GM23338 (cell line): ENCODE results near the gene RNF41.

Source experiments
- CREB1 ChIP-seq: fragments of 250-450 bp; sonication (Bioruptor Pico); IDR thresholded peaks from 2 replicates; pipeline ENCODE4 v1.5.0; 2020; ENCODE audit warnings: low read depth, mild to moderate bottlenecking, moderate library complexity
- EZH2 ChIP-seq: fragments of 200-600 bp; sonication (generic); IDR thresholded peaks from one replicate; pipeline ENCODE4 v1.8.0; 2017; ENCODE audit warnings: antibody characterized with exemption, mild to moderate bottlenecking, low read depth; ENCODE audit not compliant: unreplicated experiment
- EZH2phosphoT487 ChIP-seq: fragments of 200-600 bp; sonication (generic); IDR thresholded peaks from one replicate; pipeline ENCODE4 v1.8.1; 2018; ENCODE audit warnings: antibody characterized with exemption; ENCODE audit not compliant: unreplicated experiment
- JUNB ChIP-seq: IDR thresholded peaks from one replicate; pipeline ENCODE4 v1.6.1; 2016; ENCODE audit warnings: antibody characterized with exemption; ENCODE audit not compliant: unreplicated experiment
- NANOG ChIP-seq: IDR thresholded peaks from 2 replicates; pipeline ENCODE4 v1.6.1; 2016; ENCODE audit warnings: antibody characterized with exemption, borderline replicate concordance
- POLR2AphosphoS5 ChIP-seq: IDR thresholded peaks from 2 replicates; pipeline ENCODE4 v1.6.1; 2016; ENCODE audit warnings: antibody characterized with exemption, low read depth
- STAT1 ChIP-seq: IDR thresholded peaks from one replicate; pipeline ENCODE4 v1.6.1; 2016; ENCODE audit warnings: antibody characterized with exemption; ENCODE audit not compliant: unreplicated experiment
- ZNF114 ChIP-seq: fragments of 250-450 bp; sonication (Bioruptor Pico); IDR thresholded peaks from 2 replicates; pipeline ENCODE4 v1.5.0; 2020; ENCODE audit warnings: mild to moderate bottlenecking, moderate library complexity
- TF ChIP-seq, protein P1 (sequence below), 2 experiments: fragments of 200-600 bp in 1 of 2; sonication (generic) in 1 of 2; conservative IDR thresholded peaks; 2 replicates each; pipeline versions ENCODE4 v1.5.1 to v1.6.1; 2016 to 2017; ENCODE audit warnings: antibody characterized with exemption in 2 of 2, low read depth in 2 of 2, mild to moderate bottlenecking in 2 of 2, moderate library complexity in 1 of 2
- TF ChIP-seq, protein P2 (sequence below): IDR thresholded peaks from 2 replicates; pipeline ENCODE4 v1.6.1; 2016; ENCODE audit warnings: antibody characterized with exemption
- TF ChIP-seq, protein P3 (sequence below): IDR thresholded peaks from one replicate; pipeline ENCODE4 v1.6.1; 2018; ENCODE audit warnings: antibody characterized with exemption; ENCODE audit not compliant: unreplicated experiment
- TF ChIP-seq, protein P4 (sequence below): fragments of 250-450 bp; sonication (Bioruptor Pico); IDR thresholded peaks from 2 replicates; pipeline ENCODE4 v1.5.0; 2020; ENCODE audit warnings: mild to moderate bottlenecking, moderate library complexity

DNA sequence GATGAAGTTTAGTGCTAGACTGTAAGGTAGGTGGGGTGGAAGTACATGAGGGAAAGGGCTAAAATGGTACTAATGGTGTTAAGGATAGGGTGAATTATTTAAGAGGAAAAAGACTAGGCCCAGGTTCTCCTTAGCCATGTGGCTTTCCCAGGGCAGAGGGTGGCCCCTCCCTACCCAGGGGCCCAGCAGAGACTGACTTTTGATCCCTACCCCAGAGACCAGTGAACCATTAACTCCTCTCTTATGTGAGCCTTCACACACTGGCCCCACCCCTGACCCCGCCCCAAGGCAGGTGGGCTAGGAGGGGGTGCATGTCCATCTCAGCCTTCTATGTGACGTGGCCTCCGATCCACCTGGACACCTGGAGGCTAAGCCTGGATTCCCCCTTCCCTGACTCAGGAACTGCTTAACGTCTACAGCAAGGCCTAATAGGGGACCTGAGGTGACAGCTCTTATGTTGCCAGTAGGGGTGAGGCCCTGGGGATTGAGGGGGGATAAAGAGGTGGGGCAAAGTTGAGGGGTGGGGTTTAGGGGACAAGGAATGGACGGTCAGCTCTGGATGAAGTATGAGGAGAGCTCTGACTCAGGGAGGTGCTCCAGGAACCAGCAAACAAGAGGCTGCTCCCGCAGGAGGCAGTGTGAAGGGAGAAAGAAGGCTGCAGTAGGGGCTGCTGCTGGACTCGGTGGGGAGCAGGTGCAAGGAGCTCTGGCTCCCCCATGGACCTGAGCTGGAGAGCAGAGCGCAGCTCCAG lies 8.9 kb upstream of the RNF41 start:
- TF ChIP-seq, protein P1, sequence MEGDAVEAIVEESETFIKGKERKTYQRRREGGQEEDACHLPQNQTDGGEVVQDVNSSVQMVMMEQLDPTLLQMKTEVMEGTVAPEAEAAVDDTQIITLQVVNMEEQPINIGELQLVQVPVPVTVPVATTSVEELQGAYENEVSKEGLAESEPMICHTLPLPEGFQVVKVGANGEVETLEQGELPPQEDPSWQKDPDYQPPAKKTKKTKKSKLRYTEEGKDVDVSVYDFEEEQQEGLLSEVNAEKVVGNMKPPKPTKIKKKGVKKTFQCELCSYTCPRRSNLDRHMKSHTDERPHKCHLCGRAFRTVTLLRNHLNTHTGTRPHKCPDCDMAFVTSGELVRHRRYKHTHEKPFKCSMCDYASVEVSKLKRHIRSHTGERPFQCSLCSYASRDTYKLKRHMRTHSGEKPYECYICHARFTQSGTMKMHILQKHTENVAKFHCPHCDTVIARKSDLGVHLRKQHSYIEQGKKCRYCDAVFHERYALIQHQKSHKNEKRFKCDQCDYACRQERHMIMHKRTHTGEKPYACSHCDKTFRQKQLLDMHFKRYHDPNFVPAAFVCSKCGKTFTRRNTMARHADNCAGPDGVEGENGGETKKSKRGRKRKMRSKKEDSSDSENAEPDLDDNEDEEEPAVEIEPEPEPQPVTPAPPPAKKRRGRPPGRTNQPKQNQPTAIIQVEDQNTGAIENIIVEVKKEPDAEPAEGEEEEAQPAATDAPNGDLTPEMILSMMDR (conservative IDR thresholded peaks at IDR 0.05; ENCODE audit: low read depth in 2 of 2), result no peak
- TF ChIP-seq CREB1 (CRISPR knock-in tag), result no peak
- TF ChIP-seq EZH2, result no peak
- TF ChIP-seq, protein P2, sequence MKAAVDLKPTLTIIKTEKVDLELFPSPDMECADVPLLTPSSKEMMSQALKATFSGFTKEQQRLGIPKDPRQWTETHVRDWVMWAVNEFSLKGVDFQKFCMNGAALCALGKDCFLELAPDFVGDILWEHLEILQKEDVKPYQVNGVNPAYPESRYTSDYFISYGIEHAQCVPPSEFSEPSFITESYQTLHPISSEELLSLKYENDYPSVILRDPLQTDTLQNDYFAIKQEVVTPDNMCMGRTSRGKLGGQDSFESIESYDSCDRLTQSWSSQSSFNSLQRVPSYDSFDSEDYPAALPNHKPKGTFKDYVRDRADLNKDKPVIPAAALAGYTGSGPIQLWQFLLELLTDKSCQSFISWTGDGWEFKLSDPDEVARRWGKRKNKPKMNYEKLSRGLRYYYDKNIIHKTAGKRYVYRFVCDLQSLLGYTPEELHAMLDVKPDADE, result no peak
- no peak for TF ChIP-seq JUNB
- TF ChIP-seq, protein P3, sequence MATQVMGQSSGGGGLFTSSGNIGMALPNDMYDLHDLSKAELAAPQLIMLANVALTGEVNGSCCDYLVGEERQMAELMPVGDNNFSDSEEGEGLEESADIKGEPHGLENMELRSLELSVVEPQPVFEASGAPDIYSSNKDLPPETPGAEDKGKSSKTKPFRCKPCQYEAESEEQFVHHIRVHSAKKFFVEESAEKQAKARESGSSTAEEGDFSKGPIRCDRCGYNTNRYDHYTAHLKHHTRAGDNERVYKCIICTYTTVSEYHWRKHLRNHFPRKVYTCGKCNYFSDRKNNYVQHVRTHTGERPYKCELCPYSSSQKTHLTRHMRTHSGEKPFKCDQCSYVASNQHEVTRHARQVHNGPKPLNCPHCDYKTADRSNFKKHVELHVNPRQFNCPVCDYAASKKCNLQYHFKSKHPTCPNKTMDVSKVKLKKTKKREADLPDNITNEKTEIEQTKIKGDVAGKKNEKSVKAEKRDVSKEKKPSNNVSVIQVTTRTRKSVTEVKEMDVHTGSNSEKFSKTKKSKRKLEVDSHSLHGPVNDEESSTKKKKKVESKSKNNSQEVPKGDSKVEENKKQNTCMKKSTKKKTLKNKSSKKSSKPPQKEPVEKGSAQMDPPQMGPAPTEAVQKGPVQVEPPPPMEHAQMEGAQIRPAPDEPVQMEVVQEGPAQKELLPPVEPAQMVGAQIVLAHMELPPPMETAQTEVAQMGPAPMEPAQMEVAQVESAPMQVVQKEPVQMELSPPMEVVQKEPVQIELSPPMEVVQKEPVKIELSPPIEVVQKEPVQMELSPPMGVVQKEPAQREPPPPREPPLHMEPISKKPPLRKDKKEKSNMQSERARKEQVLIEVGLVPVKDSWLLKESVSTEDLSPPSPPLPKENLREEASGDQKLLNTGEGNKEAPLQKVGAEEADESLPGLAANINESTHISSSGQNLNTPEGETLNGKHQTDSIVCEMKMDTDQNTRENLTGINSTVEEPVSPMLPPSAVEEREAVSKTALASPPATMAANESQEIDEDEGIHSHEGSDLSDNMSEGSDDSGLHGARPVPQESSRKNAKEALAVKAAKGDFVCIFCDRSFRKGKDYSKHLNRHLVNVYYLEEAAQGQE, result no peak
- TF ChIP-seq POLR2AphosphoS5, result no peak
- no peak for TF ChIP-seq EZH2phosphoT487
- TF ChIP-seq NANOG, result no peak
- TF ChIP-seq ZNF114 (CRISPR knock-in tag), result no peak
- TF ChIP-seq STAT1, result no peak
- TF ChIP-seq, protein P4, sequence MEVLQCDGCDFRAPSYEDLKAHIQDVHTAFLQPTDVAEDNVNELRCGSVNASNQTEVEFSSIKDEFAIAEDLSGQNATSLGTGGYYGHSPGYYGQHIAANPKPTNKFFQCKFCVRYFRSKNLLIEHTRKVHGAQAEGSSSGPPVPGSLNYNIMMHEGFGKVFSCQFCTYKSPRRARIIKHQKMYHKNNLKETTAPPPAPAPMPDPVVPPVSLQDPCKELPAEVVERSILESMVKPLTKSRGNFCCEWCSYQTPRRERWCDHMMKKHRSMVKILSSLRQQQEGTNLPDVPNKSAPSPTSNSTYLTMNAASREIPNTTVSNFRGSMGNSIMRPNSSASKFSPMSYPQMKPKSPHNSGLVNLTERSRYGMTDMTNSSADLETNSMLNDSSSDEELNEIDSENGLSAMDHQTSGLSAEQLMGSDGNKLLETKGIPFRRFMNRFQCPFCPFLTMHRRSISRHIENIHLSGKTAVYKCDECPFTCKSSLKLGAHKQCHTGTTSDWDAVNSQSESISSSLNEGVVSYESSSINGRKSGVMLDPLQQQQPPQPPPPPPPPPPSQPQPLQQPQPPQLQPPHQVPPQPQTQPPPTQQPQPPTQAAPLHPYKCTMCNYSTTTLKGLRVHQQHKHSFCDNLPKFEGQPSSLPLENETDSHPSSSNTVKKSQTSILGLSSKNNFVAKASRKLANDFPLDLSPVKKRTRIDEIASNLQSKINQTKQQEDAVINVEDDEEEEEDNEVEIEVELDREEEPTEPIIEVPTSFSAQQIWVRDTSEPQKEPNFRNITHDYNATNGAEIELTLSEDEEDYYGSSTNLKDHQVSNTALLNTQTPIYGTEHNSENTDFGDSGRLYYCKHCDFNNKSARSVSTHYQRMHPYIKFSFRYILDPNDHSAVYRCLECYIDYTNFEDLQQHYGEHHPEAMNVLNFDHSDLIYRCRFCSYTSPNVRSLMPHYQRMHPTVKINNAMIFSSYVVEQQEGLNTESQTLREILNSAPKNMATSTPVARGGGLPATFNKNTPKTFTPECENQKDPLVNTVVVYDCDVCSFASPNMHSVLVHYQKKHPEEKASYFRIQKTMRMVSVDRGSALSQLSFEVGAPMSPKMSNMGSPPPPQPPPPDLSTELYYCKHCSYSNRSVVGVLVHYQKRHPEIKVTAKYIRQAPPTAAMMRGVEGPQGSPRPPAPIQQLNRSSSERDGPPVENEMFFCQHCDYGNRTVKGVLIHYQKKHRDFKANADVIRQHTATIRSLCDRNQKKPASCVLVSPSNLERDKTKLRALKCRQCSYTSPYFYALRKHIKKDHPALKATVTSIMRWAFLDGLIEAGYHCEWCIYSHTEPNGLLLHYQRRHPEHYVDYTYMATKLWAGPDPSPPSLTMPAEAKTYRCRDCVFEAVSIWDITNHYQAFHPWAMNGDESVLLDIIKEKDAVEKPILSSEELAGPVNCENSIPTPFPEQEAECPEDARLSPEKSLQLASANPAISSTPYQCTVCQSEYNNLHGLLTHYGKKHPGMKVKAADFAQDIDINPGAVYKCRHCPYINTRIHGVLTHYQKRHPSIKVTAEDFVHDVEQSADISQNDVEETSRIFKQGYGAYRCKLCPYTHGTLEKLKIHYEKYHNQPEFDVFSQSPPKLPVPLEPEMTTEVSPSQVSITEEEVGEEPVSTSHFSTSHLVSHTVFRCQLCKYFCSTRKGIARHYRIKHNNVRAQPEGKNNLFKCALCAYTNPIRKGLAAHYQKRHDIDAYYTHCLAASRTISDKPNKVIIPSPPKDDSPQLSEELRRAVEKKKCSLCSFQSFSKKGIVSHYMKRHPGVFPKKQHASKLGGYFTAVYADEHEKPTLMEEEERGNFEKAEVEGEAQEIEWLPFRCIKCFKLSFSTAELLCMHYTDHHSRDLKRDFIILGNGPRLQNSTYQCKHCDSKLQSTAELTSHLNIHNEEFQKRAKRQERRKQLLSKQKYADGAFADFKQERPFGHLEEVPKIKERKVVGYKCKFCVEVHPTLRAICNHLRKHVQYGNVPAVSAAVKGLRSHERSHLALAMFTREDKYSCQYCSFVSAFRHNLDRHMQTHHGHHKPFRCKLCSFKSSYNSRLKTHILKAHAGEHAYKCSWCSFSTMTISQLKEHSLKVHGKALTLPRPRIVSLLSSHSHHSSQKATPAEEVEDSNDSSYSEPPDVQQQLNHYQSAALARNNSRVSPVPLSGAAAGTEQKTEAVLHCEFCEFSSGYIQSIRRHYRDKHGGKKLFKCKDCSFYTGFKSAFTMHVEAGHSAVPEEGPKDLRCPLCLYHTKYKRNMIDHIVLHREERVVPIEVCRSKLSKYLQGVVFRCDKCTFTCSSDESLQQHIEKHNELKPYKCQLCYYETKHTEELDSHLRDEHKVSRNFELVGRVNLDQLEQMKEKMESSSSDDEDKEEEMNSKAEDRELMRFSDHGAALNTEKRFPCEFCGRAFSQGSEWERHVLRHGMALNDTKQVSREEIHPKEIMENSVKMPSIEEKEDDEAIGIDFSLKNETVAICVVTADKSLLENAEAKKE (CRISPR knock-in tag), result no peak
